ENCODE measurements around the gene ZNF764. TPM values are rescaled to one million over a fixed set of nuclear protein-coding genes. Genes with fewer than 3 reads are reported as not detected.

ZNF764 gene
- total and polyA plus RNA-seq, 9 of the 15 experiments (the other 6 are each of a cell fraction or from before 2014, with no cell fraction given) = 0.69 to 10.1 (median 4.1) TPM

GRCh38 chr16:30535777-30536190 lies 22.4 kb downstream of the ZNF764 start (continued):
- peak; percentile 69 for TF ChIP-seq TOE1 (IDR thresholded peaks at IDR 0.05; ENCODE audit: borderline replicate concordance)
- TF ChIP-seq TOE1 (CRISPR knock-in tag; IDR thresholded peaks at IDR 0.05; ENCODE audit: borderline replicate concordance, low read depth) = 0 out of 2 replicates have a peak, but pooled peaks have one; percentile 18
- TF ChIP-seq SMARCE1 (IDR thresholded peaks at IDR 0.05) = no peak
- no peak for TF ChIP-seq MYBL2 (IDR thresholded peaks at IDR 0.05; ENCODE audit: low read depth)
- TF ChIP-seq MYBL2 (CRISPR knock-in tag; IDR thresholded peaks at IDR 0.05; ENCODE audit: borderline replicate concordance) = no peak
- no peak for TF ChIP-seq RBM34 (IDR thresholded peaks at IDR 0.05; ENCODE audit: borderline replicate concordance, insufficient read depth, low read length)
- TF ChIP-seq SMARCA5 (IDR thresholded peaks at IDR 0.05) = no peak
- no peak for TF ChIP-seq ZNF766 (CRISPR knock-in tag; conservative IDR thresholded peaks at IDR 0.05)
- TF ChIP-seq HMBOX1 (IDR thresholded peaks at IDR 0.05) = no peak
- no peak for TF ChIP-seq ZFP1 (CRISPR knock-in tag; IDR thresholded peaks at IDR 0.05)
- peak; percentile 43 for TF ChIP-seq JUND (IDR thresholded peaks at IDR 0.05; ENCODE audit: borderline replicate concordance, low read depth, low read length)
- TF ChIP-seq JUND (tag; IDR thresholded peaks at IDR 0.05; ENCODE audit: borderline replicate concordance, low read depth, low read length) = no peak; the same call in 2 of the 3 replicates
- TF ChIP-seq ZNF408 (CRISPR knock-in tag; IDR thresholded peaks at IDR 0.05; ENCODE audit: low read depth) = no peak
- no peak for TF ChIP-seq DDX20 (tag; IDR thresholded peaks at IDR 0.05; ENCODE audit: low read depth)
- TF ChIP-seq PATZ1 (CRISPR knock-in tag; IDR thresholded peaks at IDR 0.05; ENCODE audit: borderline replicate concordance) = no peak
- TF ChIP-seq ZNF280A (IDR thresholded peaks at IDR 0.05; ENCODE audit: low read depth, partially characterized antibody) = no peak
- TF ChIP-seq XRCC5 (IDR thresholded peaks at IDR 0.05; ENCODE audit: low read depth, low read length) = no peak
- no peak for TF ChIP-seq BRF1 (IDR thresholded peaks at IDR 0.05; ENCODE audit: borderline replicate concordance, extremely low read depth, insufficient read length)
- TF ChIP-seq SREBF2 (CRISPR knock-in tag; IDR thresholded peaks at IDR 0.05) = no peak
- TF ChIP-seq DMBX1 (CRISPR knock-in tag; IDR thresholded peaks at IDR 0.05; ENCODE audit: borderline replicate concordance) = 0 out of 2 replicates have a peak, but pooled peaks have one; percentile 19
- TF ChIP-seq PHF8 (IDR thresholded peaks at IDR 0.05; ENCODE audit: borderline replicate concordance, low read length) = peak; percentile 40
- TF ChIP-seq HBP1 (CRISPR knock-in tag; IDR thresholded peaks at IDR 0.05) = 0 out of 2 replicates have a peak, but pooled peaks have one; percentile 72
- no peak for TF ChIP-seq ZFPM2 (CRISPR knock-in tag; IDR thresholded peaks at IDR 0.05)
- no peak for TF ChIP-seq DPF2 (IDR thresholded peaks at IDR 0.05)
- peak; percentile 85 for TF ChIP-seq L3MBTL2 (IDR thresholded peaks at IDR 0.05)

Data from K562 (cell line).